A549 (cell line): ENCODE results near the gene USP38. TPM values are rescaled to one million over a fixed set of nuclear protein-coding genes. Genes with fewer than 3 reads are reported as not detected.

ENCODE experiments used
- ATAC-seq, 2 experiments: fragments of 200-7000 bp in 1 of 2; fragments of >200 bp in 1 of 2; cut with Nextera tagmentation in 1 of 2; cut with Tn5 transposase in 1 of 2; 3 replicates each; pipeline versions ENCODE4 v1.8.0 to v1.9.1; 2018 to 2020; ENCODE audit warnings: mild to moderate bottlenecking in 1 of 2, moderate library complexity in 1 of 2
- CTCF ChIA-PET: fragments of 300-600 bp; sonication (Branson Sonifier 250); formaldehyde crosslinking; extraction: SDS; loops from one replicate; lab custom pipeline; 2021; ENCODE audit warnings: antibody characterized with exemption, inconsistent platforms; lab: Yijun Ruan, JAX
- POLR2A ChIA-PET: fragments of 350-600 bp; formaldehyde crosslinking; extraction: SDS; loops from one replicate; lab custom pipeline; 2021; ENCODE audit warnings: antibody characterized with exemption, inconsistent platforms; lab: Yijun Ruan, JAX
- DNase-seq, 2 experiments: peaks; one replicate each; pipeline versions ENCODE4 v3.0.0 to v3.0.0-alpha.2; 2011 to 2016; ENCODE audit warnings: low read depth in 1 of 2, low spot score in 1 of 2
- FAIRE-seq: peaks from 2 replicates; lab custom pipeline; 2011; peaks lifted over from hg19 to GRCh38; lab: Jason Lieb, UNC
- H3K27ac ChIP-seq, 2 experiments: fragments of >200 bp; sonication (Bioruptor Twin); formaldehyde crosslinking; 3 replicates each; pipeline ENCODE4 v1.5.1; 2016 to 2017
- H3K4me1 ChIP-seq: fragments of >200 bp; sonication (Bioruptor Twin); formaldehyde crosslinking; 3 replicates; pipeline ENCODE4 v1.6.1; 2016
- H3K4me2 ChIP-seq: fragments of >200 bp; sonication (Bioruptor Twin); formaldehyde crosslinking; 3 replicates; pipeline ENCODE4 v1.6.1; 2016
- H3K4me3 ChIP-seq: fragments of >200 bp; sonication (Bioruptor Twin); formaldehyde crosslinking; 3 replicates; pipeline ENCODE4 v1.5.1; 2016
- H3K9me3 ChIP-seq: fragments of >200 bp; sonication (Bioruptor Twin); formaldehyde crosslinking; 3 replicates; pipeline ENCODE4 v1.6.1; 2016
- ATOH8 ChIP-seq: fragments of 250-450 bp; sonication (Bioruptor Pico); IDR thresholded peaks from 2 replicates; pipeline ENCODE4 v1.5.0; 2020; ENCODE audit warnings: low read depth, mild to moderate bottlenecking, moderate library complexity
- BHLHE40 ChIP-seq: IDR thresholded peaks from 2 replicates; pipeline ENCODE4 v1.6.1; 2012; ENCODE audit warnings: low read depth, low read length, inconsistent platforms
- CBX2 ChIP-seq: fragments of 200-600 bp; sonication (generic); IDR thresholded peaks from 2 replicates; pipeline ENCODE4 v1.6.1; 2016; ENCODE audit warnings: low read depth, mild to moderate bottlenecking, borderline replicate concordance
- CEBPB ChIP-seq, 2 experiments: fragments of >200 bp in 1 of 2; sonication (Bioruptor Twin) in 1 of 2; formaldehyde crosslinking in 1 of 2; IDR thresholded peaks; 2 replicates each; pipeline ENCODE4 v1.6.1; 2012 to 2016
- CHD2 ChIP-seq: fragments of 150-350 bp; IDR thresholded peaks from 2 replicates; pipeline ENCODE4 v1.6.1; 2014; ENCODE audit warnings: low read length; ENCODE audit not compliant: partially characterized antibody
- CHD4 ChIP-seq: fragments of 200-600 bp; sonication (generic); IDR thresholded peaks from 2 replicates; pipeline ENCODE4 v1.6.1; 2016; ENCODE audit warnings: antibody characterized with exemption, mild to moderate bottlenecking, borderline replicate concordance
- EHF ChIP-seq: fragments of 250-450 bp; sonication (Bioruptor Pico); IDR thresholded peaks from 2 replicates; pipeline ENCODE4 v1.5.0; 2020; ENCODE audit warnings: mild to moderate bottlenecking
- EHMT2 ChIP-seq: fragments of 200-600 bp; sonication (generic); IDR thresholded peaks from 2 replicates; pipeline ENCODE4 v1.6.1; 2016; ENCODE audit warnings: antibody characterized with exemption, low read depth, mild to moderate bottlenecking, moderate library complexity
- ELK1 ChIP-seq: fragments of 150-350 bp; IDR thresholded peaks from 2 replicates; pipeline ENCODE4 v1.6.1; 2014; ENCODE audit warnings: low read depth, mild to moderate bottlenecking, low read length
- FOSB ChIP-seq: fragments of 250-450 bp; sonication (Bioruptor Pico); IDR thresholded peaks from 2 replicates; pipeline ENCODE4 v1.5.0; 2020; ENCODE audit warnings: mild to moderate bottlenecking, moderate library complexity
- FOSL2 ChIP-seq, 2 experiments: fragments of 450-650 bp in 1 of 2; fragments of >200 bp in 1 of 2; sonication (Bioruptor Twin) in 1 of 2; formaldehyde crosslinking; IDR thresholded peaks; 2 replicates each; pipeline versions ENCODE4 v1.5.0 to v1.6.1; 2016 to 2020; ENCODE audit warnings: mild to moderate bottlenecking in 1 of 2, moderate library complexity in 1 of 2
- GATA3 ChIP-seq: IDR thresholded peaks from 2 replicates; pipeline ENCODE4 v1.6.1; 2012; ENCODE audit warnings: borderline replicate concordance
- HMGXB4 ChIP-seq: fragments of 250-450 bp; sonication (Bioruptor Pico); IDR thresholded peaks from 2 replicates; pipeline ENCODE4 v1.5.0; 2021; ENCODE audit warnings: mild to moderate bottlenecking, moderate library complexity, borderline replicate concordance
- HOXA7 ChIP-seq: fragments of 250-450 bp; sonication (Bioruptor Pico); IDR thresholded peaks from 2 replicates; pipeline ENCODE4 v1.5.0; 2020; ENCODE audit warnings: mild to moderate bottlenecking, moderate library complexity
- HOXB5 ChIP-seq: fragments of 250-450 bp; sonication (Bioruptor Pico); IDR thresholded peaks from 2 replicates; pipeline ENCODE4 v1.5.0; 2020; ENCODE audit warnings: mild to moderate bottlenecking, moderate library complexity
- JUNB ChIP-seq: fragments of >200 bp; sonication (Bioruptor Twin); formaldehyde crosslinking; IDR thresholded peaks from 2 replicates; pipeline ENCODE4 v1.6.1; 2016
- KDM1A ChIP-seq: fragments of 200-600 bp; sonication (generic); IDR thresholded peaks from 2 replicates; pipeline ENCODE4 v1.6.1; 2016; ENCODE audit warnings: low read depth, mild to moderate bottlenecking
- MAX ChIP-seq: IDR thresholded peaks from 2 replicates; pipeline ENCODE4 v1.6.1; 2012
- MYC ChIP-seq: IDR thresholded peaks from 2 replicates; pipeline ENCODE4 v1.6.1; 2012; ENCODE audit warnings: mild to moderate bottlenecking, inconsistent platforms, low read length, improper control_type of control experiment, borderline replicate concordance
- NFE2L2 ChIP-seq: fragments of 150-350 bp; conservative IDR thresholded peaks from 2 replicates; pipeline ENCODE4 v1.6.1; 2014; ENCODE audit warnings: low read length
- NPAS2 ChIP-seq: fragments of 250-450 bp; sonication (Bioruptor Pico); IDR thresholded peaks from 2 replicates; pipeline ENCODE4 v1.8.0; 2022; ENCODE audit warnings: mild to moderate bottlenecking, moderate library complexity, borderline replicate concordance
- NR3C1 ChIP-seq: fragments of >200 bp; sonication (Bioruptor Twin); formaldehyde crosslinking; IDR thresholded peaks from 3 replicates; pipeline ENCODE4 v1.6.1; 2017
- PBX3 ChIP-seq: IDR thresholded peaks from 2 replicates; pipeline ENCODE4 v1.6.1; 2012
- RAD21 ChIP-seq, 2 experiments: fragments of >200 bp in 1 of 2; sonication (Bioruptor Twin) in 1 of 2; formaldehyde crosslinking in 1 of 2; IDR thresholded peaks in 1 of 2; conservative IDR thresholded peaks in 1 of 2; 2 replicates in 1 of 2; 3 replicates in 1 of 2; pipeline ENCODE4 v1.6.1; 2012 to 2018; ENCODE audit warnings: inconsistent platforms in 1 of 2
- RARB ChIP-seq: fragments of 250-450 bp; sonication (Bioruptor Pico); IDR thresholded peaks from 2 replicates; pipeline ENCODE4 v1.8.0; 2021; ENCODE audit warnings: mild to moderate bottlenecking, moderate library complexity
- REST ChIP-seq: fragments of 200-600 bp; sonication (generic); IDR thresholded peaks from 2 replicates; pipeline ENCODE4 v1.6.1; 2016; ENCODE audit warnings: antibody characterized with exemption, mild to moderate bottlenecking, moderate library complexity
- RFX5 ChIP-seq: fragments of 450-650 bp; IDR thresholded peaks from 2 replicates; pipeline ENCODE4 v1.7.1; 2014; ENCODE audit warnings: antibody characterized with exemption, mild to moderate bottlenecking, moderate library complexity
- RNF2 ChIP-seq: fragments of 200-600 bp; sonication (generic); IDR thresholded peaks from 2 replicates; pipeline ENCODE4 v1.6.1; 2016; ENCODE audit warnings: low read depth, mild to moderate bottlenecking, antibody characterized with exemption, moderate library complexity, borderline replicate concordance
- SMC3 ChIP-seq: fragments of >200 bp; sonication (Bioruptor Twin); formaldehyde crosslinking; IDR thresholded peaks from 3 replicates; pipeline ENCODE4 v1.6.1; 2018; ENCODE audit warnings: inconsistent platforms
- TP53 ChIP-seq: fragments of 250-450 bp; sonication (Bioruptor Pico); IDR thresholded peaks from 2 replicates; pipeline ENCODE4 v1.5.0; 2021; ENCODE audit warnings: mild to moderate bottlenecking, moderate library complexity
- ZC3H11A ChIP-seq: fragments of 450-650 bp; IDR thresholded peaks from 2 replicates; pipeline ENCODE4 v1.6.1; 2014; ENCODE audit warnings: antibody characterized with exemption, mild to moderate bottlenecking
- ZFP36 ChIP-seq: fragments of 450-650 bp; IDR thresholded peaks from 2 replicates; pipeline ENCODE4 v1.6.1; 2014; ENCODE audit warnings: borderline replicate concordance; ENCODE audit not compliant: partially characterized antibody
- ZNF302 ChIP-seq: fragments of 250-450 bp; sonication (Bioruptor Pico); IDR thresholded peaks from 2 replicates; pipeline ENCODE4 v1.9.0; 2021; ENCODE audit warnings: inconsistent platforms, mild to moderate bottlenecking, moderate library complexity
- WGBS: methylation state at CpG from one replicate; pipeline ENCODE4 v1.1.6; 2017; ENCODE audit errors: missing lambda C conversion rate; 5-methylcytosine and 5-hydroxymethylcytosine counted together
- polyA plus RNA-seq, 4 experiments: library from polyadenylated mRNA; depleted of rRNA in 3 of 4; stranded (reverse); fragments of >200 nt; fragmentation: RNase III in 1 of 4; extraction: RNeasy Plus Mini Kit Qiagen cat#74134 plus additional on column Dnase treatment in 1 of 4; gene quantifications; 2 replicates in 3 of 4; 3 replicates in 1 of 4; pipeline ENCODE4 v1.2.3, GENCODE V29; 2011 to 2017

Gene USP38
- polyA plus RNA-seq, 2 of the 4 experiments (the other 2 are of a cell fraction) = 5.6 to 10.9 TPM

GRCh38 chr4:143184503-143185252 lies at the start of gene USP38 (continued):
- no peak for TF ChIP-seq HOXB5 (CRISPR knock-in tag)
- TF ChIP-seq TP53 (CRISPR knock-in tag) = no peak
- TF ChIP-seq ZC3H11A = no peak
- TF ChIP-seq FOSL2 (IDR thresholded peaks at IDR 0.05) = no peak
- no peak for TF ChIP-seq FOSL2 (CRISPR knock-in tag; IDR thresholded peaks at IDR 0.05)
- no peak for TF ChIP-seq NR3C1
- no peak for TF ChIP-seq PBX3
- no peak for TF ChIP-seq NPAS2 (CRISPR knock-in tag)
- peak; percentile 36 for TF ChIP-seq CHD2
- no peak for TF ChIP-seq BHLHE40
- TF ChIP-seq MYC = no peak
- no peak for TF ChIP-seq EHF (CRISPR knock-in tag)
- no peak for TF ChIP-seq EHMT2
- TF ChIP-seq CHD4 = no peak
- TF ChIP-seq ELK1 = no peak
- no peak for TF ChIP-seq ZFP36
- TF ChIP-seq RARB (CRISPR knock-in tag) = no peak
- TF ChIP-seq KDM1A = no peak
- TF ChIP-seq RNF2 = no peak
- TF ChIP-seq GATA3 = no peak
- TF ChIP-seq HMGXB4 (CRISPR knock-in tag) = no peak
- TF ChIP-seq FOSB (CRISPR knock-in tag) = no peak
- TF ChIP-seq CEBPB (IDR thresholded peaks at IDR 0.05) = no peak
- no peak for TF ChIP-seq HOXA7 (CRISPR knock-in tag)
- no peak for TF ChIP-seq CBX2
- TF ChIP-seq RAD21 (conservative IDR thresholded peaks at IDR 0.05 in 1 of 2, IDR thresholded peaks at IDR 0.05 in 1 of 2) = no peak

- no peak overlapping the region for H3K4me2 ChIP-seq
- no peak for FAIRE-seq
- POLR2A ChIA-PET = no interaction called here
- no peaks in the 10 kb centered on the region for H3K9me3 ChIP-seq
- ATAC-seq = no peak
- no peak overlapping the region for H3K4me3 ChIP-seq
- H3K27ac ChIP-seq = no peak overlapping the region
- CTCF ChIA-PET = no interaction called here
- no peaks in the 10 kb centered on the region for H3K4me1 ChIP-seq
- 22% methylated on average over 5 of the region's 5 CpGs for WGBS
- DNase-seq = no peak
- TF ChIP-seq NFE2L2 = no peak
- TF ChIP-seq RFX5 = no peak
- no peak for TF ChIP-seq REST
- no peak for TF ChIP-seq MAX
- no peak for TF ChIP-seq ZNF302 (CRISPR knock-in tag)
- no peak for TF ChIP-seq ATOH8
- no peak for TF ChIP-seq SMC3
- TF ChIP-seq NR3C1 = no peak
- TF ChIP-seq JUNB = no peak
Measured at GRCh38 chr4:143135358-143135757, 49.4 kb upstream of the USP38 start.
